ENCODE data around the gene FOXP1. TPM values are rescaled to one million over a fixed set of nuclear protein-coding genes. Genes with fewer than 3 reads are reported as not detected.

FOXP1 gene
- total and polyA plus RNA-seq, 9 of the 15 experiments (the other 6 are each of a cell fraction or from before 2014, with no cell fraction given): 7.7 to 34.5 (median 13.7) TPM

DNA sequence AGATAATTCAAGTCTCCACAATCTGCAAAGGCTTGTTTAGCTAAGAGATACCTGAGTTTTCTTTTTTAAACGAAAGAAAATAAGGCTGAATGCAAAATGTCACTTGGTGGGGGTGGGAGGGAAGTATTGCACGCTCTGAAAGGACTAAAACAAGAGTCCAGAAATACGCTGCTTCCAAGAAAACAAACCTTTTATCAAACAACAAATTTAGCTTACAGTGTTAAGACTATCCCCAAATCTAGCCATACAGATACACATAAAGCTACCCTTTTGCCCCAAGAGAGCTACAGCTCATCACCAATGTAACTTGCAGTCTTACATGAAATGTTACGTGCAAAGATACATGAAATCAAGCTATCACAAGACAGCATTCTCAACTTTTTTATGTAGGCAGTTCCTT lies 522.5 kb downstream of the FOXP1 start:
- H3K27me3 ChIP-seq (ENCODE audit: control insufficient read depth in 2 of 2, insufficient read depth in 2 of 2, low read length in 2 of 2): no peaks in the 10 kb centered on the region
- POLR2A ChIA-PET: interaction anchor here (1.6 kb wide), 1 partner anchor 9 kb away, joined by 7 read pairs; no protein-coding TSS in a partner anchor
- H3K4me3 ChIP-seq: no peak overlapping the region
- no peak overlapping the region for H2AFZ ChIP-seq (ENCODE audit: low read depth, low read length)
- peaks cover 84% of the 10 kb centered on the region for H3K79me2 ChIP-seq (ENCODE audit: control insufficient read depth, insufficient read depth, low read length)
- FAIRE-seq (no peak), ATAC-seq (no peak), DNase-seq (ENCODE audit: extremely low read depth in 1 of 4, low spot score in 3 of 4) (no peak)
- no peaks in the 10 kb centered on the region for H3K9me1 ChIP-seq (ENCODE audit: control insufficient read depth, insufficient read depth, low read length)
- BruUV-seq (replicated peaks): no TSS peak
- TF ChIP-seq, protein P1, sequence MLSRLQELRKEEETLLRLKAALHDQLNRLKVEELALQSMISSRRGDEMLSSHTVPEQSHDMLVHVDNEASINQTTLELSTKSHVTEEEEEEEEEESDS (CRISPR knock-in tag; IDR thresholded peaks at IDR 0.05): no peak
- TF ChIP-seq RBM15 (IDR thresholded peaks at IDR 0.05; ENCODE audit: insufficient read depth, low read length) (no peak), ETS1 (conservative IDR thresholded peaks at IDR 0.05; ENCODE audit: control insufficient read depth, low read depth, low read length) (no peak), SMAD4 (CRISPR knock-in tag; conservative IDR thresholded peaks at IDR 0.05) (no peak), ADNP (tag; IDR thresholded peaks at IDR 0.05) (no peak), ZNF3 (CRISPR knock-in tag; IDR thresholded peaks at IDR 0.05) (no peak), GATA2 (CRISPR knock-in tag; IDR thresholded peaks at IDR 0.05) (no peak), RBM34 (IDR thresholded peaks at IDR 0.05; ENCODE audit: borderline replicate concordance, insufficient read depth, low read length) (no peak), FOXK2 (conservative IDR thresholded peaks at IDR 0.05 in 1 of 2, IDR thresholded peaks at IDR 0.05 in 1 of 2; ENCODE audit: low read depth in 2 of 2) (no peak), ZNF311 (CRISPR knock-in tag; IDR thresholded peaks at IDR 0.05) (no peak), ZNF830 (CRISPR knock-in tag; IDR thresholded peaks at IDR 0.05) (no peak), GABPB1 (CRISPR knock-in tag; IDR thresholded peaks at IDR 0.05) (no peak), BDP1 (IDR thresholded peaks at IDR 0.05; ENCODE audit: insufficient read depth, insufficient read length) (no peak), CBX5 (IDR thresholded peaks at IDR 0.05; ENCODE audit: borderline replicate concordance, low read depth) (no peak)
- CTCF ChIA-PET (ENCODE audit: low intra/inter-chr PET ratio): no interaction called here
- no peaks in the 10 kb centered on the region for H3K9me3 ChIP-seq (replicated peaks; ENCODE audit: control insufficient read depth, insufficient read depth, low read depth, low read length)
- in situ Hi-C loops (cut with MboI) (no loop called here), intact Hi-C loops (cut with micrococcal nuclease) (loop anchor here (10.0 kb wide), 1 partner anchor 524 kb away; the partner anchor contains the start of gene FOXP1)
- no peak overlapping the region for H3K27ac ChIP-seq (ENCODE audit: extremely low read depth, low read depth, low read length)
- peaks cover 11 to 23% of the 10 kb centered on the region in 2 experiments; a peak in 4 of 5 replicates for H3K4me1 ChIP-seq (replicated peaks in 1 of 2; ENCODE audit: control insufficient read depth in 2 of 2, insufficient read depth in 2 of 2, low read length in 2 of 2)
- 35% methylated on average over 4 of the region's 4 CpGs for WGBS (ENCODE audit: insufficient coverage, low coverage, missing lambda C conversion rate)
- no peak overlapping the region for H3K4me2 ChIP-seq (ENCODE audit: insufficient read depth, low read length)
- peaks cover 6% of the 10 kb centered on the region; the same call in 1 of the 2 replicates for H4K20me1 ChIP-seq (replicated peaks; ENCODE audit: control insufficient read depth, insufficient read depth, low read length)
- no peaks in the 10 kb centered on the region for H3K36me3 ChIP-seq (ENCODE audit: control insufficient read depth, insufficient read depth, low read length)
- H3K9ac ChIP-seq (ENCODE audit: insufficient read depth in 1 of 2, low read depth in 2 of 2, low read length in 2 of 2): no peak overlapping the region
